ENCODE results near the gene BEST1.

BEST1 gene

DNA sequence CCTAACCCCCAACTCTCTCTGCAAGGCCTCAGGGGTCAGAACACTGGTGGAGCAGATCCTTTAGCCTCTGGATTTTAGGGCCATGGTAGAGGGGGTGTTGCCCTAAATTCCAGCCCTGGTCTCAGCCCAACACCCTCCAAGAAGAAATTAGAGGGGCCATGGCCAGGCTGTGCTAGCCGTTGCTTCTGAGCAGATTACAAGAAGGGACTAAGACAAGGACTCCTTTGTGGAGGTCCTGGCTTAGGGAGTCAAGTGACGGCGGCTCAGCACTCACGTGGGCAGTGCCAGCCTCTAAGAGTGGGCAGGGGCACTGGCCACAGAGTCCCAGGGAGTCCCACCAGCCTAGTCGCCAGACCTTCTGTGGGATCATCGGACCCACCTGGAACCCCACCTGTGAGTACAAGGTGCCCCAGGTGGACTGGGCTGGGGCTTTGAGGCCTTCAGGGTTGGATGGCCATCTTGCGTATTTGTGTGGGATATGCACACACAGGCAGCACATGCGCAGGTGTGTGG lies at the start of gene BEST1:
BEST1 (plus strand) TSS at position 317 of the 513 bp plus-strand sequence. CDS start 1,456 bp downstream, outside the sequence.
- DNase-seq (ENCODE audit: insufficient read length, low spot score) (no peak), FAIRE-seq (no peak)

DNA sequence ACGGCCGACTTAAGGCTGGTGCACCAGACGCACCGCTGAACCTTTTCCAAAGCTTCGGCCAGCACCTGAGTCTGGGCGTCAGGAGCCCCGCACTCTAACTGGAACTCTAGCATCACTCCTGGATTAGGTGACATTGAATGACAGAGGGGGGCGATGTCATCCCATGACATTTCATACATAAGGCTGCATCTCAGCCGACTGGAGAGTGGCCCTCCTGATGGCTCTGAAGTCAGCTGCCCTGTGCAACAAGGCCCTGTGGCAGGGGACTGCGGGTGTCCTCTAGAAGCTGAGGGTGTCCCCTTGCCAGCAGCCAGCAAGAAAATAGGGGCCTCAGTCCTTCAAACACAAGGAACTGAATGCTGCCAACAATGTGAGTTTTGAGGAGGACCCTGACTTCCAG lies 48.8 kb upstream of the BEST1 start:
- no peak for FAIRE-seq
- no peak for DNase-seq (ENCODE audit: insufficient read length, low spot score)

DNA sequence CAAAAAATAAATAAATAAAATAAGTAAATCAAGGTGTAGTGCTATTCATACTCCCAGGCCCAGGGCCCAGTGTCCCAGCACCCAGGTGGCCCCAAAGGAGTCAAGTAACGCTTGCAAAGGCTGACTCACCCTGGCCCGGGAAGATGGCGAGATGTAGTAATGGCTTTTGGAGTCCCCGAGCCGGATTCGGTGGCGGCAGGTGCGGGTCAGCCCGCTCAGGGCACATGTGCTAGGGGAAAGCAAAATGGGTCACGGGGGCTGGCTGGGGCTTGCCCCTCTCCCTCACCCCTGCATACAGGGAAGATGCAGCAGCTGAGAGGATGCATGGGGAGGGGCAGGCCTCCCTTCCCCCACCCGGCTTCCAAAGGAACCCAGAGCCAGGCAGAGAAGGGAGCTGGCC lies 47.8 kb upstream of the BEST1 start:
- DNase-seq (ENCODE audit: insufficient read length, low spot score) = no peak
- no peak for FAIRE-seq

- FAIRE-seq (no peak), DNase-seq (ENCODE audit: insufficient read length, low spot score) (no peak)
Observed at GRCh38 chr11:61903845-61904244, 46.3 kb upstream of the BEST1 start.

DNA sequence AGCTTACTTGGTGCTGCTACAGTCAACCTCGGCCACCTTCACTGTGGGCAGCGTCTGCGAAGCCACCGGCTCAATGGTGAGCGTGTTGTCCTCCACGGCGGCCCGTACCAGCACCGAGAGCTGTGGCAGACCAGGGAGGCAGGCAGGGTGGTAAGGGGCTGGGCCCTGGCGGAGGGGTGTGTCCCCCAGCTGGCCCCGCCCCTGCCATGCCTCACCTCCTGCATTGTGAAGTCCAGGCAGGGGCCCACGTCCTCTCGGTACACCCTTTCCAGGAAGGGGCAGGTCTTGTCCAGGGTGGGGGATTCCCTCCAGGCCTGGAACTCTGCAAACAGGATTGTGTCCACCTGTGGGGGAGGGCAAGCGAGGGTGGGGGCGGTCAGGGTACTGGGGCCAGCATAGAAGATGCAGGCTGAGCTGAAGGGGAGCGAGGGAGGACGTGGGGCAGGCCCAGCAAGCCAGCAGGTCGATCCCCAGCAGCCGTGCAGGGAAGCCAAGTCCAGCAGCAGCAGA lies 45.6 kb upstream of the BEST1 start:
- FAIRE-seq (no peak), DNase-seq (ENCODE audit: insufficient read length, low spot score) (no peak)

GRCh38 chr11:61905067-61905696 lies 45.0 kb upstream of the BEST1 start:
- DNase-seq (ENCODE audit: insufficient read length, low spot score) = no peak

GRCh38 chr11:61905801-61906521 lies 44.2 kb upstream of the BEST1 start:
- DNase-seq (ENCODE audit: insufficient read length, low spot score) (no peak), FAIRE-seq (no peak)

More at GRCh38 chr11:61905067-61905696, 45.0 kb upstream of the BEST1 start:
- no peak for FAIRE-seq

DNA sequence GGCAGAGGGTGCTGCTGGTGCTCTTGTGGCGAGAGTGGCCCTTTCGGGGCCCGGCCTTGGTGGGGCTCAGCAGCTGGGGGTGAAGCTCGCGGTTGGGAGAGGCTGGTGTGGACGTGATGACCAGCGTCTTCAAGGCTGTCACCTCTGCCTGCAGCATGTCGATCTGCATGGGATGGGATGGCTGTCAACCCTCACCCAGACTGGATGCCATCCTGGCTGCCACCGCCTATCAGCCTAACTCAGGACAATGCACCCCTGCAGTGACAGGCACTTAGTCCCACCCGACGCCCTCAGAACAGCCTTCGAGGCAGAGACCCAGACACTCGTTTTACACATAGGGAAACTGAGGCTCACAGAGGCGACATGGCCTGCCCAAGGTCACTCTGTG lies 43.6 kb upstream of the BEST1 start:
- DNase-seq (ENCODE audit: insufficient read length, low spot score) = no peak
- FAIRE-seq = no peak

GRCh38 chr11:61907282-61907681 lies 42.9 kb upstream of the BEST1 start:
- DNase-seq (ENCODE audit: insufficient read length, low spot score) = no peak
- no peak for FAIRE-seq

DNA sequence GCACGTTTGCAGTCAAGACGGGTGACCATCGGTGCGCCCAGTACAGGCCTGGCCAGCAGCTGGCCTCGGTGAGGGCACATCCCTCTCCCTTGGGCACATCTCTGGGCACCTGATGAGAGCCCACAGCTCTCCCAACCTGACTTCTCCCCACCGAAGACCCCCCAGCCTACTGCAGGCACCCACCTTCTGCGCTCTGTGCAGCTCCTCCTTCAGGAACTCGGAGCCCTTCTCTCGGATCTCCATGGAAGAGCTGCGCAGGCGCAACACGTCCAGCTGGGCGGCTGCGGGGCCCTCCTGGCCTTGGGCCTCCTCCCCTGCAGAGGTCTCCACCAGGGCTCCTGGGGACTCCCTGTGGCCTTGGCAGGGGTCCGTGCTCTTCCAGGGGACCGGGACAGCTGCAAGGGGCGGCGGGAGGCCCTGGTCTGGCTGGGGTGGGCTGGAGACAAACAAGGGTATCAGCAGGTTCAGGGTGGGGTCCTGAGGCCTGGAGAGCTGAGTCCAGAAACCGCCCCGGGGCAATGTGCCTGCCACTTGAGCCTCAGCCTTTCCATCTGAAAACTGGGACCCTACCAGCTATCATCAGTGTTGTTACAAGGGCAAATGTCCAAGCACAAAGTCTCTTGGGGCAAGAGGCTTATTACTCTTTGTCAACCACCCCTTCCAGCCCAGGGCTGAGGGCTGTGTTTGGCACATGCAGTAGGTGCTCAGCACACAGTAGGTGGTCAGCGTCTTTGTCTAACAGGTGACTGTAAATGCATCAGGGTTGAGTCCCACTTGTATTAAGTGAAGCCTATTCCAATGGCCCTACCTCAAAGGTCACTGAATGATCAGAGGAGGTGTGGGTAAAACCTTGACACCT lies 42.1 kb upstream of the BEST1 start:
- FAIRE-seq = no peak
- DNase-seq (ENCODE audit: insufficient read length, low spot score) = no peak

DNA sequence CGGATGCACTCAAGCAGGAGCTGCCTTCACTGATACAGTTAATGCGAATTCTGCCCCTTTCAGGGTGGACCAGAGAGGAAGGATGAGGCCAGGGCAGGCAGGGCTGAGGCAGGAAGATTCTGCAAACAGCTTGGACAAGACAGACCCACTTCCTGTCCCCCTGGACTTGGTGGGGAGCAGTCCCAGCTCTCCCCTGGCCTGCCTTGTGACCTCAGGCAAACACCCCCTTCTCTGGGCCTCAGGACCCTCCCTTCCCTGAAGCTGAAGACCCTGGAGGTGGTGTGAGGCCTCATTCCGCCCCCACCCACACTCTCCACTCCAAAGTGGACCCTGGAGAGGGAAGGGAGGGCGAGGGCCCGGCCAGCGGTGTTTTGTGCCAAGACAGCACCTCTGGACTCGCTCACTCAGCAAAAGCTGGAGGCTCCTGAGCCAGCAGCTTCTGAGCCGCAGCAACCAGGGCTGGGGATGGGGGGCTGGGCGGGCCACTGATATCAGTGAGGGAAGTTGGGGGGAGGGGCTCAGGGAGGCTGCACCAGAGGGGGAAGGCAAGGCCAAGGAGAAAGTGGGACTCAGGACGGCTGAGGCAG lies 41.3 kb upstream of the BEST1 start:
- DNase-seq (ENCODE audit: insufficient read length, low spot score) = no peak
- FAIRE-seq = no peak

GRCh38 chr11:61910187-61911127 lies 39.7 kb upstream of the BEST1 start:
- DNase-seq (ENCODE audit: insufficient read length, low spot score) = no peak
- no peak for FAIRE-seq

- FAIRE-seq (no peak), DNase-seq (ENCODE audit: insufficient read length, low spot score) (no peak)
Observed at GRCh38 chr11:61911128-61911700, 38.9 kb upstream of the BEST1 start.

GRCh38 chr11:61911701-61912529 lies 38.2 kb upstream of the BEST1 start:
- DNase-seq (ENCODE audit: insufficient read length, low spot score) = no peak
- FAIRE-seq = no peak

DNA sequence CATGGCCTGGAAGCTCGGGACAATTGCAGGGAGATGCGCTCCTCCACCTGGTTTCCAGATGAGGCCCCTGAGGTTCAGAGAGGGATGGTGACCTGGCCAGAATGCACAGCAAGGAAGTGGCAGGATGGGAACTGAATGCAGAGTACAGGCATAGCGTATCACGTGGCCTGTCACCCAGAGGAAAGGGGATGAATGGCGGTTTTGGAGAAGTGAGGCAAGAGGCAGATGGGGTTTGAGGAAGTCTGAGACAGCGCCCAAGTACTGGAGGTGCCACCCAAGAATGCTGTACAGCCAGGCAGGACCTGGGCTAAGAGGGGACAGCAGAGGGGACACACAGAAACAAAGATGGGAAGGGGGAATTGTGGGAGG lies 37.6 kb upstream of the BEST1 start:
- DNase-seq (ENCODE audit: insufficient read length, low spot score) (no peak), FAIRE-seq (no peak)

DNA sequence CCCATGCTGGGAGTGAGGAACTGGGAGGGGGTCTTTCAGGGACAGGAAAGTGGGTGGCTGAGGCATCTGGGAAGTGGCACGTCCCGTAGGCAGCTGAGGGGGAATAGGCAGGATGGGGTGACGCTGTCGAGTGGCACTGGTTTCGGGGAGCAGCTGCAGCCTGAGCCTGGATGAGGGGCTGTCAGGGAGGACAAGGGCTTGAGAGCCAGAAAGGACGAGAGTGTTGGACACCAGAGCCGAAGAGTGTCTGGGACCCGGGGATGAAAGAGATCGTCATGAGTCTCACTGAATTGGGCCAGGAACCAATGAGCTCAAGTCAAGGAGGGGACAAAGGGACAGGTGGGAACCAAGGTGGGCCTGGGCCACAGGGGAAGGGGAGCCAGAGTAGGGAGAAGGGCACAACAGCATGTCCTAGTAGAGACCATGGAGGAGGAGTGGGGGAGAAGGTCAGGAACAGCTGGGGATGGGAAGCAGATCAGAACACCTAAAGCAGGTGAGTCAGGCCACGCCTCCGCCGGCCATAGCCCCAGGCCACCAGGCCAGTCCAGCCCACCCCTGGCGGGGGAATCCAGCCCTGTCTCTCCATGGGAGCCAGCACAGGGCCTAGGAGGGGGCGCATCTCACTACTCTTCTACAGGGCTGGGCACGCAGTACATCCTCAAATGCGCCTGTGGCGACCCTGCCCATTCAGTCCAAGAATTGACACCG lies 37.0 kb upstream of the BEST1 start:
- FAIRE-seq (no peak), DNase-seq (ENCODE audit: insufficient read length, low spot score) (no peak)

DNA sequence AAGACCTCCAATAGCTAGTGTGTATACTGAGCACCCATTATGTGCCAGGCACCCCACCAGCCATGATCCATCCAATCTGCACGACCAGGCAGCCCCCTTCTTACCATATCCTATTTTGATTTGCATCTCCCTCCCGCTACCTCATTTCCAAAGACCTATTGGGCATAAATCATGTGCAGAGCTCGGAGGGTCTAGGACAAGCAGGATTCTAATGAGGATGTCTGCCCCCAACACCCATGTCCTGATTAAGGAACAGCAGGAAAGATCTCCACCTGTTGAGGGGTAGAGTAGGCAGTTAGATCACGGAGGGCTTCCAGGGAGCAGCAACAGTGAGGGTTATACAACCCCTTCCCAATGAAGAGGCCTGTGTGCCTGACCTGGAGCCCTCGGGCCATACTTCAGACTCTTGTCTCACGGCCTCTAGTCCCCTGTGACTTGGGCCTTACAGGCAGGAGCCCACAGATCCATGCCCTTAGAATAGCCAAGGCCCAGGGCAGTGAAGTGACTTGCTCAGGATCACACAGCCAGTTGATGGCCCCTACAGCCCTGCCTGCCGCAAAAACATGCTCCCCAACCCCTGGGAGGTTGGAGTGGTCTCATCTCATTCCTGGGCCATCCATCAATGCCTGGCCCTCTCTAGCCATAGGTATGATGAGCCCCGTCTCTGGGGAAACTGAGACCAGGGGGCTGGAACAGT lies 36.3 kb upstream of the BEST1 start:
- DNase-seq (ENCODE audit: insufficient read length, low spot score) (no peak), FAIRE-seq (no peak)
